Transverse colon (tissue), 4 donors: ENCODE results near the gene TMEM69. TPM values are rescaled to one million over a fixed set of nuclear protein-coding genes. Genes with fewer than 3 reads are reported as not detected.

Source experiments
- DNase-seq: peaks from one replicate; pipeline ENCODE4 v3.0.0-alpha.2; 2019
- H3K27ac ChIP-seq, 4 donors: fragments of 200-600 bp; sonication (generic); 2 replicates each; pipeline ENCODE4 v1.5.1; 2016 to 2018; ENCODE audit warnings: inconsistent platforms in 4 of 4
- H3K27me3 ChIP-seq: fragments of 200-600 bp; sonication (generic); 2 replicates; pipeline ENCODE4 v1.5.1; 2017; ENCODE audit warnings: inconsistent platforms
- H3K36me3 ChIP-seq, 4 donors: fragments of 200-600 bp; sonication (generic); 2 replicates each; pipeline ENCODE4 v1.5.1; 2017 to 2019; ENCODE audit warnings: inconsistent platforms in 4 of 4
- H3K4me1 ChIP-seq, 4 donors: fragments of 200-600 bp; sonication (generic); 2 replicates each; pipeline ENCODE4 v1.5.1; 2017 to 2020; ENCODE audit warnings: inconsistent platforms in 4 of 4
- H3K4me3 ChIP-seq, 4 donors: fragments of 200-600 bp; sonication (generic); 1 replicate in 1 of 4; 2 replicates in 3 of 4; pipeline versions ENCODE4 v1.5.1 to v1.6.1; 2017 to 2019; ENCODE audit warnings: inconsistent platforms in 4 of 4
- H3K9me3 ChIP-seq, 2 donors: fragments of 200-600 bp; sonication (generic); 2 replicates each; pipeline ENCODE4 v1.5.1; 2017 to 2019; ENCODE audit warnings: inconsistent platforms in 2 of 2
- CTCF ChIP-seq, 5 experiments: fragments of 200-600 bp in 3 of 5; fragments of 450-650 bp in 2 of 5; sonication (generic) in 3 of 5; IDR thresholded peaks; 1 replicate in 2 of 5; 2 replicates in 3 of 5; pipeline ENCODE4 v1.5.1; 2016 to 2017; ENCODE audit warnings: antibody characterized with exemption in 5 of 5, inconsistent platforms in 3 of 5, mild to moderate bottlenecking in 2 of 5, moderate library complexity in 1 of 5
- EP300 ChIP-seq: sonication (generic); formaldehyde crosslinking; IDR thresholded peaks from one replicate; pipeline ENCODE4 v1.6.1; 2017; ENCODE audit warnings: antibody characterized with exemption, low read depth
- POLR2A ChIP-seq: fragments of 450-650 bp; IDR thresholded peaks from one replicate; pipeline ENCODE4 v1.6.1; 2016; ENCODE audit warnings: antibody characterized with exemption, mild to moderate bottlenecking, moderate library complexity
- POLR2AphosphoS5 ChIP-seq, 3 donors: sonication (generic); formaldehyde crosslinking; IDR thresholded peaks; one replicate each; pipeline ENCODE4 v1.6.1; 2016; ENCODE audit warnings: antibody characterized with exemption in 3 of 3
- WGBS, 2 donors: methylation state at CpG; one replicate each; pipeline ENCODE4 v1.1.5; 2018; ENCODE audit warnings: low coverage in 1 of 2; 5-methylcytosine and 5-hydroxymethylcytosine counted together
- in situ Hi-C, 4 donors: fragments of 200-750 bp; cut with MboI; loops; one replicate each; pipeline versions ENCODE4 v1.15.0 to v1.15.1; 2017; ENCODE audit warnings: low sequenced_read_pairs in 3 of 4, low pct_ligation_motif_present in 1 of 4, low pct_unique_long_range_greater_than_20kb in 1 of 4
- intact Hi-C: fragments of 100-400 bp; cut with DNase I; formaldehyde crosslinking; loops from one replicate; pipeline ENCODE4 v1.15.1; 2023; ENCODE audit warnings: low total_unique reads
- total RNA-seq, 4 donors: library from RNA; depleted of rRNA; stranded (reverse); fragments of >200 nt; gene quantifications; one replicate each; pipeline ENCODE4 v1.1.0, GENCODE V29; 2016

TMEM69 gene
- total RNA-seq, 4 donors from 2014 or later = 6.4 to 47.2 (median 28.0) TPM

DNA sequence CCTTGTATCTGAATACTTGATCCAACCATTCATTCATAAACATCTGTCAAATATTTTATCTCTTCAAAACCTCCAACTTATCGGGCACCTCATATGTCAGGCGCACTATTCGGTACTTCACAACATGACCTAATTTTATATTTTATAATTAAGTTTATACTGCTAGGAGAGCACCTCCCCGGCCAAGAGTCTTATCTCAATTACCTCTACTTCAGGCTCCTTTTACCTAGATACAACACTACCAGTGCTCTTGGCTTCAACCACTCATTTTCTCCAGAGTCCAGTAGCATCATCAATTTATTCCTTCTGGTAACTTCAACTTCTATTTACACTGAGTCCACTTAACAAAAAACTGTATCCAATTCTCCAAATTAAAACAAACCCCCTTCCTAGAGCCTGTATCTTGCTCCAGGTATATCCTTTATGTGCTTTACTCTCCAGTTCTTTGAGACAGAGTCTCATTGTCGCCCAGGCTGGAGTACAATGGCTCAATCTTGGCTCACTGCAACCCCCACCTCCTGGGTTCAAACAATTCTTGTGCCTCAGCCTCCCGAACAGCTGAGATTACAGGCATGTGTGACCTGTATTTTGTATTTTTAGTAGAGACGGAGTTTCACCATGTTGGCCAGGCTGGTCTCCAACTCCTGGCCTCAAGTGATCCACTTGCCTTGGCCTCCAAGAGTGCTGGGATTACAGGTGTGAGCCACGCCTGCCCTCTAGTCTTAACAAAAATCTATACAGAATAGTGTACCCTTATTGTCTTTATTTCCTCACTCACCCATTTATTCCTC, 20.5 kb upstream of the TMEM69 start:
- in situ Hi-C loops (no loop called here), intact Hi-C loops (no loop called here)
- Histone ChIP-seq H3K36me3 (no peaks in the 10 kb centered on the region), H3K9me3 (no peaks in the 10 kb centered on the region), H3K4me3 (no peak overlapping the region), H3K4me1 (peaks cover 7 to 60% (median 21%) of the 10 kb centered on the region in 4 donors), H3K27me3 (no peaks in the 10 kb centered on the region), H3K27ac (no peak overlapping the region)
- 74 to 89% methylated on average over 7 to 8 of the region's 8 CpGs for WGBS, 2 donors
- TF ChIP-seq POLR2A (no peak), CTCF (IDR thresholded peaks at IDR 0.05) (no peak), POLR2AphosphoS5 (IDR thresholded peaks at IDR 0.05) (no peak), EP300 (no peak)
- DNase-seq = no peak

GRCh38 chr1:45668526-45668925, 19.5 kb upstream of the TMEM69 start:
- no peak overlapping the region for H3K4me3 ChIP-seq
- H3K9me3 ChIP-seq = no peaks in the 10 kb centered on the region
- WGBS, 2 donors = 60 to 98% methylated on average over 1 to 4 of the region's 4 CpGs
- in situ Hi-C loops = no loop called here
- no peak overlapping the region for H3K27ac ChIP-seq
- peaks cover 7 to 62% (median 25%) of the 10 kb centered on the region in 4 donors for H3K4me1 ChIP-seq
- no peaks in the 10 kb centered on the region for H3K36me3 ChIP-seq
- DNase-seq = no peak
- intact Hi-C loops = no loop called here
- TF ChIP-seq EP300 (no peak), POLR2A (no peak), POLR2AphosphoS5 (IDR thresholded peaks at IDR 0.05) (no peak), CTCF (IDR thresholded peaks at IDR 0.05) (no peak)
- no peaks in the 10 kb centered on the region for H3K27me3 ChIP-seq

GRCh38 chr1:45669379-45669778, 18.6 kb upstream of the TMEM69 start:
- H3K27me3 ChIP-seq = no peaks in the 10 kb centered on the region
- DNase-seq = no peak
- 23 to 30% methylated on average over 1 of the region's 1 CpG for WGBS, 2 donors
- H3K36me3 ChIP-seq = no peaks in the 10 kb centered on the region
- H3K9me3 ChIP-seq = no peaks in the 10 kb centered on the region
- no peak overlapping the region for H3K4me3 ChIP-seq
- no peak for TF ChIP-seq POLR2A
- TF ChIP-seq POLR2AphosphoS5 (IDR thresholded peaks at IDR 0.05) = no peak
- no peak for TF ChIP-seq EP300
- TF ChIP-seq CTCF (IDR thresholded peaks at IDR 0.05) = no peak
- in situ Hi-C loops (no loop called here), intact Hi-C loops (no loop called here)
- H3K4me1 ChIP-seq = peaks cover 9 to 71% (median 33%) of the 10 kb centered on the region in 4 donors
- H3K27ac ChIP-seq = no peak overlapping the region

GRCh38 chr1:45669859-45670655, 17.9 kb upstream of the TMEM69 start:
- intact Hi-C loops = no loop called here
- in situ Hi-C loops = no loop called here
- no peaks in the 10 kb centered on the region for H3K27me3 ChIP-seq
- peaks cover 11 to 77% (median 38%) of the 10 kb centered on the region in 4 donors for H3K4me1 ChIP-seq
- 70 to 72% methylated on average over 6 of the region's 6 CpGs for WGBS, 2 donors
- no peak for DNase-seq
- H3K4me3 ChIP-seq = no peak overlapping the region
- TF ChIP-seq POLR2AphosphoS5 (IDR thresholded peaks at IDR 0.05) (no peak), POLR2A (no peak), EP300 (no peak), CTCF (IDR thresholded peaks at IDR 0.05) (no peak)
- no peaks in the 10 kb centered on the region for H3K9me3 ChIP-seq
- H3K36me3 ChIP-seq = no peaks in the 10 kb centered on the region
- H3K27ac ChIP-seq = no peak overlapping the region
